Spinal cord (tissue), 10 donors: Measurements from ENCODE around the gene EPAS1. TPM values are rescaled to one million over a fixed set of nuclear protein-coding genes. Genes with fewer than 3 reads are reported as not detected.

Source experiments
- DNase-seq, 6 donors: peaks; one replicate each; pipeline versions ENCODE4 v3.0.0 to v3.0.0-alpha.2; 2013 to 2015; ENCODE audit warnings: low spot score in 6 of 6, low read depth in 4 of 6
- H3K27ac ChIP-seq: one replicate; pipeline ENCODE4 v1.5.1; 2013; ENCODE audit warnings: low read depth, low read length, control low read depth
- H3K27me3 ChIP-seq: one replicate; pipeline ENCODE4 v1.6.1; 2013; ENCODE audit warnings: low read length; ENCODE audit not compliant: control insufficient read depth, insufficient read depth
- H3K36me3 ChIP-seq: one replicate; pipeline ENCODE4 v1.6.1; 2013; ENCODE audit warnings: low read length; ENCODE audit not compliant: control insufficient read depth, insufficient read depth
- H3K4me1 ChIP-seq: one replicate; pipeline ENCODE4 v1.6.1; 2013; ENCODE audit warnings: low read length; ENCODE audit not compliant: control insufficient read depth, insufficient read depth
- H3K4me3 ChIP-seq: one replicate; pipeline ENCODE4 v1.5.1; 2013; ENCODE audit warnings: low read depth, low read length, control low read depth
- H3K9me3 ChIP-seq: one replicate; pipeline ENCODE4 v1.6.1; 2013; ENCODE audit warnings: low read length; ENCODE audit not compliant: control insufficient read depth, insufficient read depth
- WGBS: methylation state at CpG from one replicate; pipeline ENCODE4 v1.1.5; 2013; ENCODE audit warnings: missing lambda C conversion rate; ENCODE audit not compliant: insufficient coverage; 5-methylcytosine and 5-hydroxymethylcytosine counted together
- polyA plus RNA-seq, 2 donors: library from polyadenylated mRNA; unstranded; fragments of 120-200 nt; gene quantifications; one replicate each; pipeline ENCODE4 v1.2.1, GENCODE V29; 2013; ENCODE audit not compliant: insufficient read length in 2 of 2
- total RNA-seq, 2 donors: library from RNA; depleted of rRNA in 1 of 2; stranded (reverse); fragments of 120-200 nt in 1 of 2; fragments of >200 nt in 1 of 2; gene quantifications; one replicate each; pipeline versions ENCODE4 v1.2.3 to v1.2.4, GENCODE V29; 2013 to 2014
- donor health status: healthy.

The EPAS1 gene
- total and polyA plus RNA-seq, 4 donors, result 29.2 to 53.7 (median 45.0) TPM

DNA sequence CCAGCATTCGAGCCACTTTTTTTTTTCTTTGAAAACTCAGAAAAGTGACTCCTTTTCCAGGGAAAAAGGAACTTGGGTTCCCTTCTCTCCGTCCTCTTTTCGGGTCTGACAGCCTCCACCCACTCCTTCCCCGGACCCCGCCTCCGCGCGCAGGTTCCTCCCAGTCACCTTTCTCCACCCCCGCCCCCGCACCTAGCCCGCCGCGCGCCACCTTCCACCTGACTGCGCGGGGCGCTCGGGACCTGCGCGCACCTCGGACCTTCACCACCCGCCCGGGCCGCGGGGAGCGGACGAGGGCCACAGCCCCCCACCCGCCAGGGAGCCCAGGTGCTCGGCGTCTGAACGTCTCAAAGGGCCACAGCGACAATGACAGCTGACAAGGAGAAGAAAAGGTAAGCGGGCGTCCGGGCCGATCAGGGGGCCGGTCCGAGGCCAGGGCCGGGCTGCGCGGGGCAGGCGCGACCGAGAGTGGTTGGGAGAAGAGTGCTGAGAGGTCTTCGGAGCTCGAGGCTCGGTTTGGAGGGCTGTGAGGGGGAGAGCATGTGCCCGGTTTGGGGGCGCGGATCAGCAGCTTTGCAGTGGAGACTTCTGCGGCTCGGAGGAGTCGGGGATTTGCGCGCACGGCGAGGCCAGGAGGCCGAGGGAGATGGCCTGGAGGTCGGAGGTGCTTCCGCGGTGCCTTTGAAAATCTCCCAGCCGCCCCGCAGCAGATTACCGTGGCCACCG lies 502 bp downstream of the EPAS1 start:
- peaks cover 34% of the 10 kb centered on the region for H3K4me1 ChIP-seq
- no peaks in the 10 kb centered on the region for H3K36me3 ChIP-seq
- peak in 1 of 6 donors; percentile 44 for DNase-seq
- peaks cover 66% of the 10 kb centered on the region for H3K27me3 ChIP-seq
- H3K9me3 ChIP-seq, result no peaks in the 10 kb centered on the region
- peak overlapping the region; percentile 65 for H3K4me3 ChIP-seq
- under 1% methylated on average over 65 of the region's 65 CpGs for WGBS
- peak overlapping the region; percentile 67 for H3K27ac ChIP-seq

DNA sequence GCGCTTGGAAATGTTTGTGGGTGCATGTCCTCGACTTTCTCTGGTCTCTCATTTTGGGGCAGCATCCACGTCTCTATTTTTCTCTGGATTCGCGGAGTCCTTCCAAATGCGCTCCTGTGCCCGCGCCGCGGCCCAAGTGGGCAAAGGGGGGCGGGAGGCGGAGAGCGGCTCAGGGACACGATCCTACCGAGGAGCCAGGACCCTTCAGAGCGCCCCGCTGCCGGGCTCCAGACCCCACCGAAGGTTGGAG lies 990 bp downstream of the EPAS1 start:
- Histone ChIP-seq H3K4me1 (peaks cover 34% of the 10 kb centered on the region), H3K36me3 (no peaks in the 10 kb centered on the region), H3K9me3 (no peaks in the 10 kb centered on the region), H3K27me3 (peaks cover 69% of the 10 kb centered on the region), H3K4me3 (peak overlapping the region; percentile 65), H3K27ac (peak overlapping the region; percentile 44)
- 0% methylated on average over 19 of the region's 19 CpGs for WGBS
- peak in 2 of 6 donors; percentile 15 to 42 for DNase-seq

DNA sequence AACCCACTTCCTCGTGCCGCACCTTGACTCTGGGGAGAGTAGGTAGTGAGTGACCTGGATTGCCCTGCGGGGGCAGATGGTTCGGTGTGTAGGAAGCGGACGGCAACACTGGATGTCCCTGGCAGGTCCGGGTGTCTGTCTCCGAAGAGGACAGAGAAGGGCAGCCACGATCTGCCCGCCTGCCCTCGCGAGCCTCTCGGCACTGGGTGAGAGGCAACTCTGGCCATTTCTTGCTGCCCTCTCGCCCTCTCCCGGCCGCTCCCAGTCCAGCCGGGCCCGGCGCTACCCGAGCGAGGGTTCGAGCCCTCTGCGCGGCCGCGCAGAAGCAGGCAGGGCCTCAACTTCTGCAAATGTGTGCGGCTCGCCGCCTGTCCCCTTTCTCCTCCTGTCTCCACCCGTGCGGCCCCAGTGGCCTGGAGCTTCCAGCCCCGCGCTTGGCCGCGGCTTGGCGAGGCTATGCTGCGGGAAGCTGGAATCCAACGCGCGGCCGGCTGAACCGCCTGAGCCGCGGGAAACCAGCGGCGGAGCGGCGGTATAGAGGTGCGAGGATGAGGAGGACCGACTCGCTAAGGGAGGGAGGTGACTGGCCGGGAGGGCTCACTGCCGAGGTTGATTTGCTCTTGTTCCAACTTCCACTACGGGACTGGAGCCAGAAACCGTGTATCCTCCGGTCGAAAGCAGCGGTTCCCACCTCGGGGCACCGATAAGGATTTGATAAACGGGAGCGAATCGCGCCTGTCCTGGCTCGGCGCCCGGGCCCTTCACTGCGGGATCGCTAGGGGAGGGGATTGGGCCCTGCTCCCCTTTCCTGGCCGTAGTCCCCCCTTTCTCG lies 1.5 kb downstream of the EPAS1 start:
- peaks cover 34% of the 10 kb centered on the region for H3K4me1 ChIP-seq
- H3K27ac ChIP-seq, result peak overlapping the region; percentile 44
- under 1% methylated on average over 71 of the region's 71 CpGs for WGBS
- H3K36me3 ChIP-seq, result no peaks in the 10 kb centered on the region
- DNase-seq, result peak in 2 of 6 donors; percentile 62 to 67
- H3K27me3 ChIP-seq, result peaks cover 73% of the 10 kb centered on the region
- H3K4me3 ChIP-seq, result peak overlapping the region; percentile 65
- no peaks in the 10 kb centered on the region for H3K9me3 ChIP-seq

DNA sequence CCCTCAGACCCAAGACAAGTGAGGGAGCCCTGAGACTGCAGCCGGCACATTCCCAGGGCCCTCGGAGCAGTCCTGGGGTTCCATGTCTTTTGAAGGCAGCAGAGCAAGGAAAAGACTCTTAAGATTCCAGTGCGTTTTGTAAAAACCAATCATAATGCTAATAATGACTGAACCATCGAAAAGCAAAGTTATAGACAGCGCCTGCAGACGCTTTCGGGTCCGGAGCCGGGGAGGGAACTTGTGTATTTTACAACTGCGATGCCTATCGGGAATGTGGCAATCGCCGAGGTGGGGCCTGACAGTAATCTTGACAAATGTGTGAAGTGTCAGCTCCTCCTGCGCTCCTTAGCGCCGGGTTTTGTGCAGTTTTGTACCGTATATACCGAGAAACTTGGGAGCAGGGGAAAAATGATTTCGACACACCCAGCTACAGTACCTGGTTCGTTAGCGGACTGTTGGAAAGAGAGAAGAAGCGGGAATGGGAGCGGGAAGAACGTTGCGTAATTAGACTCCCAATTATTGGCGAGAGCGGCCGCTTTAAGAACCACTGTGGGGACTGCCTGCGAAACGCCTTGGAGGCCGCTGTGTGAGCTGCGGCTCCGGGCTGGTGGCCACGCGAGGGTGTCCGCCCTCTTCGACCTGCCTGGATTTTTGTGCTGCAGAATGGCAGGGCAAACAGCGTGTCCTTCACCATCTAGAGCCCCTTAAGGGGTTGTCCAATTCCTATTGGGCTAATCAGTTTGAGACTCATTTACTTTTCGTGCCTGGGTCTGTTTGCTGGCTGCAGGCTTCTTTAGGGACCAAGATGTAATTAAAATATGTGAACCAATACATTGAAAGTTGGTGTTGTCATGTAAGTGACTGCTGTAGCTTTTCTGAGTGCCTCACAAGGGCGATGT lies 2.4 kb downstream of the EPAS1 start:
- peaks cover 34% of the 10 kb centered on the region for H3K4me1 ChIP-seq
- peaks cover 70% of the 10 kb centered on the region for H3K27me3 ChIP-seq
- H3K27ac ChIP-seq, result peak overlapping the region; percentile 44
- peak in 2 of 6 donors; percentile 69 to 70 for DNase-seq
- H3K4me3 ChIP-seq, result peak overlapping the region; percentile 65
- H3K36me3 ChIP-seq, result no peaks in the 10 kb centered on the region
- under 1% methylated on average over 38 of the region's 40 CpGs for WGBS
- H3K9me3 ChIP-seq, result no peaks in the 10 kb centered on the region

DNA sequence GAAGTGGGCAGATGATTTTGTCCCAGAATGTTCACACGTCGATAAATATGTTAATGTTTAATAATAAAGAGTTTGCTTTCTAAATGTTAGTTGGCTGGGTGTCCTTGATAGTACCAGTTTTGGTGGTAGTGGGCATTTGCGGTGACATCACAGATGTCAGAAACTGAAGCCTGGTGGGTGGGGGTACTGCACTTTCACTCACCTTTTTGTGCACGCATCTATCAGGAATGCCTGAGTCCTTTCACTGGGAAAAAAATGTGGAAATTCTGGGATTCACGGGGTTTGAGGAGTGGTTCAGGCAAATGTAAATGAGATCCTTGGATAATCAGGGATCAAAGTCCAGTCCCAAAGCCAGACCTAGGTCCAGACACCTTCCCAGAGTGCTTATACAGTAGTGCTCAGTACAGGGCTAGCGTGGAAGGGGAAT lies 3.2 kb downstream of the EPAS1 start:
- Histone ChIP-seq H3K36me3 (no peaks in the 10 kb centered on the region), H3K27ac (peak overlapping the region; percentile 35), H3K27me3 (peaks cover 68% of the 10 kb centered on the region), H3K9me3 (no peaks in the 10 kb centered on the region), H3K4me1 (peaks cover 34% of the 10 kb centered on the region), H3K4me3 (peak overlapping the region; percentile 65)
- peak in 1 of 6 donors; percentile 8 for DNase-seq
- 83% methylated on average over 4 of the region's 6 CpGs for WGBS

DNA sequence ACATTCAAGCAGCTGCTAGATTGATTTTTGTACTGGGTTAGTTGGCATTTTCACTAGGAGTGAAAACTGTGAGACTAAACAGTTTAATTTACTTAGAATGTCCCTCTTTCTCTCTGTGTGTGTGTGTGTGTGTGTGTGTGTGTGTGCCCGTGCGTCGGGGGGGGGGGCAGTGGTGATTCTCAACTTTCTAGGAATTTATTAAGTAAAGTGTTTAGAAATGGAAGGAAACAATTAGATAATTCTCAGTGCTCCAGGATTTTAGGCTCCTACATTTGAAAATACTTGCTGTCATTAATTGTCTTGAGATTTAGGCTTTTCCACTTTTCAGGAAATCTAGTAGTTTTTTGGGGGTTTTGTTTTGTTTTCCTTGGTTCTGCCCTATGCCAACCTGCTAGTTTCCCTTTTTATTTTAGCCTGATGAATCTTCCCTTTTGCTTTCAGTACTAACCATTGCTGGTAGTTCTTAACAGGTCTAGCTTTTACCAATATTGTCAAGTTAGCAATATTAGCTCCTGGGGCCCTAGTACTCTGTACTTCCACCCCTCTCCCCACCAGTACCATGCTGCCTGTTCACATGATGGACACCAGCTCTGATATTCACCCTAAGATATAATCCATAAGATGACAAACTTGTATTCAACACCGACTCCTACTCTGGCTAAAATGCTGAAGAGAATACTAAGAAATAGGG lies 4.9 kb downstream of the EPAS1 start:
- Histone ChIP-seq H3K9me3 (no peaks in the 10 kb centered on the region), H3K4me3 (no peak overlapping the region), H3K27ac (no peak overlapping the region), H3K27me3 (peaks cover 54% of the 10 kb centered on the region), H3K4me1 (peaks cover 27% of the 10 kb centered on the region), H3K36me3 (no peaks in the 10 kb centered on the region)
- DNase-seq, result no peak
- no CpG with 5 or more reads among the region's 4 CpGs for WGBS

DNA sequence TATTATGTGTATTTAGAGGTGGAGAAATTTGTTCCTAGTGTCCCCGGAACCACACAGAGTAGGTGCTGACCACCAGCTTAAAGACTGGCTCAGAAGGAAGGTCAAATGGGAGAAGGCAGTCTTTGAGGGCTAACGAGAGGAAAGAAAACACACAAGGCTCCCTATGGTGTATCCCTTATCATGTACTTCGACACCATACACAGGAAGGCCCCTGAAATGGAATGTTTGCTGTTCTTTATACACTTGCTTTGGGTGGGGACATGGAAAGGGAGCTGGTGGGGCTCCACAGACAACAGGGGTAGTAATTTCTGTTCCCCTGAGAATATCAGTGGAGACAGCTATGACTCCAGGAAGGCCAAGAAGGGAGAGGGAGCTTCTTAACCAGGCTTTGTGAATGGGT lies 6.0 kb downstream of the EPAS1 start:
- no peak for DNase-seq
- WGBS, result no CpG with 5 or more reads among the region's 3 CpGs
- H3K9me3 ChIP-seq, result no peaks in the 10 kb centered on the region
- no peak overlapping the region for H3K4me3 ChIP-seq
- no peak overlapping the region for H3K27ac ChIP-seq
- H3K4me1 ChIP-seq, result peaks cover 17% of the 10 kb centered on the region
- H3K36me3 ChIP-seq, result no peaks in the 10 kb centered on the region
- peaks cover 44% of the 10 kb centered on the region for H3K27me3 ChIP-seq

DNA sequence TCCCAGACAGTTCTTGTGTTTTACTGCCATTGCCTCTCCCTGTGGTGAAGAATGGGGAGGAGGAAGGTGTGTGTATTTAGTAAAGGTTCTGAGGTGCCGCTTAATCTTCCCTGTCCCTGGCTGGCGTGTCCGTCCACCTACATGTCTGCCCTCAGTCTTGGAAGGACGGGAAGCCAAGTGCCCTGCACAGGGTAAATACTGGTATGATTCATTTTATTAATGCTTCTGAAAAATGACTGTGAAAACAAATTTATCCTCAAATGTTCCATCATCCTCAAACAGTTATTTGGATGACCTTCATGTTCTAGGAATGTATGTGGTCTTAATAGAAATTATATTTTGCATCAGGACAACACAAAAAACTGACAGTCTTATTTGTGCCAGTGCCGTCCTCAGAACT lies 6.6 kb downstream of the EPAS1 start:
- H3K9me3 ChIP-seq, result no peaks in the 10 kb centered on the region
- no peaks in the 10 kb centered on the region for H3K36me3 ChIP-seq
- H3K4me3 ChIP-seq, result no peak overlapping the region
- no peak for DNase-seq
- H3K4me1 ChIP-seq, result peaks cover 12% of the 10 kb centered on the region
- WGBS, result no CpG with 5 or more reads among the region's 5 CpGs
- no peak overlapping the region for H3K27ac ChIP-seq
- peaks cover 38% of the 10 kb centered on the region for H3K27me3 ChIP-seq

DNA sequence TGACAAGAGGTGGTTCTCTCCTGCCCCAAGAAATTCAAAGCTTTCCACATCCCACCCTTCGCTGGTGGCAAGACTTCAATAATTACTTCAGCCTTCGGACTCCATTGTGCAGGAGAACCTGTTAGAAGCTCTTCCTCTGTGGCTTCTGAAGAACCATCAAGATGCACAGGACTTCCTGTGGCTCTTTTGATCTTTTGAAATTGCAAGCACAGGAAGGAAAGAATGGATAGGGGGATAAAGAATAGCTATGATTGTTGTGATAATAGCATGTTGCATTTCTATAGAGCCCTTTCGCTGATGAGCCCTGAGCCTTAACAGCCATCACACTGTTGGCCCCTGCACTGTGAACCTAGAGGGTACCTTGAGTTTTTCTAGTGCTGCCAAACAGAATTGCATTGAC lies 7.4 kb downstream of the EPAS1 start:
- no peak for DNase-seq
- peaks cover 30% of the 10 kb centered on the region for H3K27me3 ChIP-seq
- 88% methylated on average over 3 of the region's 3 CpGs for whole genome bisulfite sequencing
- no peaks in the 10 kb centered on the region for H3K36me3 ChIP-seq
- peaks cover 3% of the 10 kb centered on the region for H3K4me1 ChIP-seq
- no peak overlapping the region for H3K27ac ChIP-seq
- H3K9me3 ChIP-seq, result no peaks in the 10 kb centered on the region
- H3K4me3 ChIP-seq, result no peak overlapping the region
